ENCODE measurements around the gene FAM117A.

DNA sequence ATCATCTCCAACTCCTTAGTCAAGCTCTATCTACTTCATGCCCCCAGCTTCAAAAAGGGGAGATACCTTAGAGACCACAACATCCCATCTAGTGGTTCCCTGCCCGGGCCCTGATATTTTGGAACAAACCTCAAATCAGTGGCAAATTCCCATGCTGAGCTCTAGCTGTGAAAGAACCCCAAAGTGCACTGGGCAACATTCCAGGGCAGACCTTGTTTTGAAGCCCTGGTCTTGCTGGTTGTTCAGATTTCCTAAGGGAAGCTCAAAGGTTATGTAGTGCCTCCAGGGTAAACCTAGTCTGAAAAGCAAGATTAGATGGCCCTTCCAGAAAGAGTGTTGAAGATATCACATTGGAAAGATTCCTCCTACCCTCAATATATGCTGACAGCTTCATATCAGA, 16.3 kb downstream of the FAM117A start:
- TF ChIP-seq, protein P1, sequence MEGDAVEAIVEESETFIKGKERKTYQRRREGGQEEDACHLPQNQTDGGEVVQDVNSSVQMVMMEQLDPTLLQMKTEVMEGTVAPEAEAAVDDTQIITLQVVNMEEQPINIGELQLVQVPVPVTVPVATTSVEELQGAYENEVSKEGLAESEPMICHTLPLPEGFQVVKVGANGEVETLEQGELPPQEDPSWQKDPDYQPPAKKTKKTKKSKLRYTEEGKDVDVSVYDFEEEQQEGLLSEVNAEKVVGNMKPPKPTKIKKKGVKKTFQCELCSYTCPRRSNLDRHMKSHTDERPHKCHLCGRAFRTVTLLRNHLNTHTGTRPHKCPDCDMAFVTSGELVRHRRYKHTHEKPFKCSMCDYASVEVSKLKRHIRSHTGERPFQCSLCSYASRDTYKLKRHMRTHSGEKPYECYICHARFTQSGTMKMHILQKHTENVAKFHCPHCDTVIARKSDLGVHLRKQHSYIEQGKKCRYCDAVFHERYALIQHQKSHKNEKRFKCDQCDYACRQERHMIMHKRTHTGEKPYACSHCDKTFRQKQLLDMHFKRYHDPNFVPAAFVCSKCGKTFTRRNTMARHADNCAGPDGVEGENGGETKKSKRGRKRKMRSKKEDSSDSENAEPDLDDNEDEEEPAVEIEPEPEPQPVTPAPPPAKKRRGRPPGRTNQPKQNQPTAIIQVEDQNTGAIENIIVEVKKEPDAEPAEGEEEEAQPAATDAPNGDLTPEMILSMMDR (IDR thresholded peaks at IDR 0.05; ENCODE audit: control extremely low read depth in 1 of 3, insufficient read depth in 1 of 3, low read depth in 1 of 3, low read length in 3 of 3) = no peak
- TF ChIP-seq RXRA (IDR thresholded peaks at IDR 0.05; ENCODE audit: insufficient read depth, low read depth, low read length) (no peak), TAF1 (IDR thresholded peaks at IDR 0.05; ENCODE audit: low read depth, low read length) (no peak), GABPA (IDR thresholded peaks at IDR 0.05; ENCODE audit: borderline replicate concordance, insufficient read depth, low read length) (no peak), SIX5 (IDR thresholded peaks at IDR 0.05; ENCODE audit: low read depth, low read length) (no peak), CBX5 (IDR thresholded peaks at IDR 0.05; ENCODE audit: low read depth, low read length) (no peak), SIN3A (conservative IDR thresholded peaks at IDR 0.05 in 1 of 2, IDR thresholded peaks at IDR 0.05 in 1 of 2; ENCODE audit: low read depth in 1 of 2, low read length in 2 of 2) (no peak), PHF8 (conservative IDR thresholded peaks at IDR 0.05; ENCODE audit: low read depth, low read length) (no peak), RAD21 (IDR thresholded peaks at IDR 0.05 in 1 of 2, conservative IDR thresholded peaks at IDR 0.05 in 1 of 2; ENCODE audit: low read depth in 2 of 2, low read length in 2 of 2) (no peak), HDAC2 (IDR thresholded peaks at IDR 0.05; ENCODE audit: borderline replicate concordance in 1 of 2, low read depth in 2 of 2, low read length in 2 of 2) (no peak)

All from H1 (cell line).